PC-3 (cell line): ENCODE measurements around the gene ZBTB43. TPM values are rescaled to one million over a fixed set of nuclear protein-coding genes. Genes with fewer than 3 reads are reported as not detected.

Experiments used
- ATAC-seq: fragments of 200-7000 bp; cut with Tn5 transposase; 2 replicates; pipeline ENCODE4 v1.9.1; 2020; ENCODE audit warnings: mild to moderate bottlenecking, moderate library complexity
- BruUV-seq: library from RNA; stranded (reverse); fragments of 400-500 nt; replicated peaks from 2 replicates; lab custom pipeline; 2021; lab: Mats Ljungman, UMichigan
- CTCF ChIA-PET: fragments of 300-600 bp; sonication (Branson Sonifier 250); formaldehyde crosslinking; loops from one replicate; lab custom pipeline; 2022; ENCODE audit warnings: antibody characterized with exemption; lab: Charles Lee
- POLR2A ChIA-PET: fragments of 300-600 bp; sonication (Branson Sonifier 250); formaldehyde crosslinking; loops from one replicate; lab custom pipeline; 2022; ENCODE audit warnings: antibody characterized with exemption; ENCODE audit not compliant: unreplicated experiment; lab: Charles Lee
- DNase-seq: peaks from one replicate; pipeline ENCODE4 v3.0.0-alpha.2; 2015
- H2AFZ ChIP-seq: fragments of 300-600 bp; sonication (generic); 2 replicates; pipeline ENCODE4 v1.6.0; 2016; ENCODE audit warnings: antibody characterized with exemption, low read length
- H3F3A ChIP-seq: fragments of 300-600 bp; sonication (generic); one replicate; pipeline ENCODE4 v1.6.0; 2017; ENCODE audit warnings: antibody characterized with exemption, low read length, control low read depth, mild to moderate bottlenecking; ENCODE audit not compliant: unreplicated experiment
- H3K27ac ChIP-seq: fragments of 300-600 bp; sonication (generic); 2 replicates; pipeline ENCODE4 v1.5.1; 2016; ENCODE audit warnings: mild to moderate bottlenecking, low read length
- H3K27me3 ChIP-seq: fragments of 300-600 bp; sonication (generic); 2 replicates; pipeline ENCODE4 v1.6.1; 2016; ENCODE audit warnings: low read length, mixed read lengths
- H3K36me3 ChIP-seq: fragments of 300-600 bp; sonication (generic); 2 replicates; pipeline ENCODE4 v1.6.1; 2016; ENCODE audit warnings: low read depth, mixed run types, low read length, mixed read lengths
- H3K4me1 ChIP-seq: fragments of 300-600 bp; sonication (generic); 2 replicates; pipeline ENCODE4 v1.5.1; 2016; ENCODE audit warnings: low read length; ENCODE audit not compliant: insufficient read depth
- H3K4me2 ChIP-seq: fragments of 300-600 bp; sonication (generic); 2 replicates; pipeline ENCODE4 v1.6.0; 2016; ENCODE audit warnings: low read length
- H3K4me3 ChIP-seq: fragments of 300-600 bp; sonication (generic); 2 replicates; pipeline ENCODE4 v1.5.1; 2016; ENCODE audit warnings: mild to moderate bottlenecking, low read length, mixed read lengths
- H3K79me2 ChIP-seq: fragments of 300-600 bp; sonication (generic); 2 replicates; pipeline ENCODE4 v1.6.1; 2017; ENCODE audit warnings: low read length, mixed read lengths
- H3K9ac ChIP-seq: fragments of 300-600 bp; sonication (generic); 2 replicates; pipeline ENCODE4 v1.6.0; 2016; ENCODE audit warnings: mild to moderate bottlenecking, low read length
- H3K9me2 ChIP-seq: fragments of 300-600 bp; sonication (generic); replicated peaks from 2 replicates; pipeline ENCODE4 v1.6.1; 2016; ENCODE audit warnings: mixed run types, low read length, mixed read lengths
- H3K9me3 ChIP-seq: fragments of 300-600 bp; sonication (generic); 2 replicates; pipeline ENCODE4 v1.6.1; 2016; ENCODE audit warnings: low read length, mixed read lengths
- H4K20me1 ChIP-seq: fragments of 300-600 bp; sonication (generic); 2 replicates; pipeline ENCODE4 v1.6.1; 2016; ENCODE audit warnings: low read length, mixed read lengths
- CTCF ChIP-seq: fragments of 300-600 bp; sonication (generic); conservative IDR thresholded peaks from 2 replicates; pipeline ENCODE4 v1.5.1; 2017; ENCODE audit warnings: antibody characterized with exemption, low read depth, mild to moderate bottlenecking, low read length
- EZH2 ChIP-seq: fragments of 300-600 bp; sonication (generic); IDR thresholded peaks from one replicate; pipeline ENCODE4 v1.6.1; 2017; ENCODE audit warnings: antibody characterized with exemption, mild to moderate bottlenecking, low read length; ENCODE audit not compliant: unreplicated experiment
- EZH2phosphoT487 ChIP-seq: fragments of 300-600 bp; sonication (generic); IDR thresholded peaks from 2 replicates; pipeline ENCODE4 v1.6.1; 2018; ENCODE audit warnings: mild to moderate bottlenecking, antibody characterized with exemption, low read length, borderline replicate concordance
- intact Hi-C: fragments of 100-400 bp; cut with micrococcal nuclease; formaldehyde crosslinking; loops from 2 replicates; pipeline ENCODE4 v1.9.0; 2023
- total RNA-seq: library from RNA; depleted of rRNA; stranded (reverse); fragments of >200 nt; gene quantifications from 2 replicates; pipeline ENCODE4 v1.2.3, GENCODE V29; 2014

ZBTB43 gene
- total RNA-seq, 1 experiment from 2014 or later, result 5.9 TPM

DNA sequence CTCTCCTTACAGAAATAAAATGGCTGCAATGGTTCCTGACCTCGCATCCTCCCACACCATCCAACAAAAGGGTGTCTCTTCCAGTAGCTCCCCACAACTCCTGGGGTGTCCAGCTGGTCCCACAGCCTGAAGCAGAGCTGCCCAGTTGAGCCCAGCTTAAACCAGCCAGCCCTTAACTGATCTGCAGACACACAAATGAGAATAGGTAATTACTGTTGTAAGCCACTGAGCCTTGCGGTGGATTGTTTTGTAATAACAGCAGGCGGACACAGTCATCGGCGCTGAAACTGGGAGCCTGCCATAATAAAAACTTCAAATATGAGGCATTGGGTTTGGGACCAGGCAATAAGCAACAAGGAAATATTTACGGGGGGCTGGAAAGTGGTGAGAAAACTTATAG is 10.4 kb upstream of the ZBTB43 start:
- Histone ChIP-seq H3K9me3 (no peaks in the 10 kb centered on the region), H3K36me3 (no peaks in the 10 kb centered on the region), H3K4me2 (no peak overlapping the region), H3K27ac (no peak overlapping the region), H4K20me1 (no peaks in the 10 kb centered on the region), H3K9ac (no peak overlapping the region), H2AFZ (no peak overlapping the region), H3F3A (no peaks in the 10 kb centered on the region), H3K9me2 (no peaks in the 10 kb centered on the region), H3K27me3 (no peaks in the 10 kb centered on the region), H3K4me1 (peaks cover 9% of the 10 kb centered on the region), H3K79me2 (no peaks in the 10 kb centered on the region), H3K4me3 (no peak overlapping the region)
- ChIA-PET POLR2A (no interaction called here), CTCF (no interaction called here)
- DNase-seq (no peak), ATAC-seq (no peak)
- intact Hi-C loops, result no loop called here
- TF ChIP-seq EZH2, result no peak
- TF ChIP-seq EZH2phosphoT487, result no peak
- TF ChIP-seq CTCF, result no peak
- BruUV-seq, result no TSS peak

DNA sequence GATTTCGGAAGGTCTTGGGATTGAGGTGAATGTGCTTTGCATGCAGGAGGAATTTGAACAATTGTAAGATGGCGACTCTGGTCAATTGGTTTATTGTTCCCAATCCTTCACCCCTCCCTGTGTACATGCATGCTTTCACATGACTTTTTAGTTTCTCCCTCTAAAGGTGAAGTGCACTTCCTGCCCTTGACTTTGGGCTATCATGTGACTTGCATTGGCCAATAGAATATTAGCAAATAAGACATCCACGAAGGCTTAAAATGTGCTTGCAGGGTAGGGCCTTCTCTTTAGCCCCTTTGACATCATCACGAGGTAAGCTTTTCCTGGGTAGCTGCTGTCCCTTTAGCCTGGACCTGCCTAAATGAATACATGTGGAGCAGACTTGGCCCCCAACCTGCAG is 8.1 kb upstream of the ZBTB43 start:
- DNase-seq (no peak), ATAC-seq (no peak)
- TF ChIP-seq EZH2 (no peak), CTCF (no peak), EZH2phosphoT487 (no peak)
- Histone ChIP-seq H3K9me2 (no peaks in the 10 kb centered on the region), H3K27ac (no peak overlapping the region), H3K4me3 (no peak overlapping the region), H2AFZ (no peak overlapping the region), H3K36me3 (no peaks in the 10 kb centered on the region), H3K79me2 (no peaks in the 10 kb centered on the region), H3K4me1 (peaks cover 4% of the 10 kb centered on the region), H3F3A (no peaks in the 10 kb centered on the region), H3K27me3 (no peaks in the 10 kb centered on the region), H3K4me2 (no peak overlapping the region), H3K9me3 (no peaks in the 10 kb centered on the region), H3K9ac (no peak overlapping the region), H4K20me1 (no peaks in the 10 kb centered on the region)
- ChIA-PET CTCF (no interaction called here), POLR2A (no interaction called here)
- intact Hi-C loops, result no loop called here
- no TSS peak for BruUV-seq

DNA sequence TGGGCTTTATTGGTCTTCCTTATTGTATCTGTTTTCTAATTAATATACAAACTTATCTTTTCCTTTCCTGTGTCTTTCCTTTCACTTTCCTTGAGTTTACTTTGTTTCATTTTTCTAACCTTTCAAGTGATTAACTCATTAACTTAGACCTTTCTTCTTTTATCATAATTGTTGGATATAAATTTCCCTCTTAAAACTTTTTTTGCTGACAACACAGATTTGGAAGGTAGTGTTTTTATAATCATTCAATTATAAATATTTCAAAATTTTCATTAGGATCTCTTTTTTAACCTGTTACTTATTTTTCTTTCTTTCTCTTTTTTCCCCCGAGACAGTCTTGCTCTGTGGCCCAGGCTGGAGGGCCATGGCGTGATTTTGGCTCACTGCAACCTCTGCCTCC is 6.9 kb upstream of the ZBTB43 start:
- Histone ChIP-seq H3K4me3 (no peak overlapping the region), H3K9me2 (no peaks in the 10 kb centered on the region), H3K79me2 (no peaks in the 10 kb centered on the region), H3K9me3 (no peaks in the 10 kb centered on the region), H3K36me3 (no peaks in the 10 kb centered on the region), H3K27me3 (no peaks in the 10 kb centered on the region), H3F3A (no peaks in the 10 kb centered on the region), H4K20me1 (no peaks in the 10 kb centered on the region), H3K27ac (no peak overlapping the region), H3K9ac (no peak overlapping the region), H2AFZ (no peak overlapping the region), H3K4me1 (peaks cover 5% of the 10 kb centered on the region), H3K4me2 (no peak overlapping the region)
- intact Hi-C loops, result no loop called here
- ChIA-PET POLR2A (no interaction called here), CTCF (no interaction called here)
- TF ChIP-seq EZH2phosphoT487 (no peak), CTCF (no peak), EZH2 (no peak)
- no TSS peak for BruUV-seq
- no peak for DNase-seq
- ATAC-seq, result no peak
